Skin epidermis (tissue), 12 donors: ENCODE measurements around the gene SLC24A4.

Source experiments
- H3K27ac ChIP-seq, 21 experiments: fragments of 200-600 bp; sonication (generic) in 11 of 21; one replicate each; pipeline ENCODE4 v1.5.0; 2020; ENCODE audit warnings: mild to moderate bottlenecking in 3 of 21, inconsistent platforms in 2 of 21, moderate library complexity in 2 of 21
- H3K4me3 ChIP-seq, 7 experiments: fragments of 200-600 bp; sonication (generic) in 2 of 7; one replicate each; pipeline ENCODE4 v1.5.0; 2020; ENCODE audit warnings: inconsistent platforms in 2 of 7, mild to moderate bottlenecking in 2 of 7, moderate library complexity in 1 of 7

Gene SLC24A4

GRCh38 chr14:92549859-92550230 lies 226.9 kb downstream of the SLC24A4 start:
- Histone ChIP-seq H3K27ac (peak overlapping the region in 17 of 21 experiments; percentile 2 to 85 (median 58)), H3K4me3 (no peak overlapping the region)
